ENCODE measurements around the gene LATS2. TPM values are rescaled to one million over a fixed set of nuclear protein-coding genes. Genes with fewer than 3 reads are reported as not detected.

The LATS2 gene
- total RNA-seq, 1 experiment from 2014 or later: 3.9 TPM

DNA sequence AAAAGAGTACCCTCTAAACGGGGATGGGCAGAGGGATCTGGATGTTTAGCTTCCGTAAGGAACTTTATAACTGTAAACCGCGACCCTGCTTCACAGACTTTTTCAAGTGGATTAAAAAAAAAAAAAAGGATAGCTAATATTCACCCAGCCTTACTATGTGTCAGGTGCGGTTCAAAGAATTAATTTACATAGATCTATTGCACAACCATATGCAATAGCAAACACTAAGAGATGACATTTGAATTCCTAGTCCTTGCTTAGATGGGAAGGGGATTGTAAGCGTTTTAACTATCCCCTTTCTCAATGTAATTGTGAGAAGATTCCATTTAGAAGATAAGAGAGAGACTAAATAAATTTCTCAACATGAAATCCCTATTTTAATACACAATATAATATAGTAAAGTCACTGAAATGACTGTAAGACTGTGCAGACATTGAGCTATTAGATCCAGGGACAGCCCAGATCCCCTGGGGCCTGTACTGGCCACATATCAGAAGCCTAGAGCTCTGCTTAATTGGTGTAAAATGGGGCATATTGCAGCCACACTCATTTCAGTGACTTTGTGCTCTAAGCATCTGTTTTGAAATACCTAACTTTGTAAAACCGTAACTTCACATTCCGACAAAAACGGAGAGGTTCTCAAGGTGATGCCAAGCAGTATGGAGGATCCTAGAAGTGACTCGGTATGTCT lies 13.6 kb downstream of the LATS2 start:
- no peak for DNase-seq (ENCODE audit: low spot score)

DNA sequence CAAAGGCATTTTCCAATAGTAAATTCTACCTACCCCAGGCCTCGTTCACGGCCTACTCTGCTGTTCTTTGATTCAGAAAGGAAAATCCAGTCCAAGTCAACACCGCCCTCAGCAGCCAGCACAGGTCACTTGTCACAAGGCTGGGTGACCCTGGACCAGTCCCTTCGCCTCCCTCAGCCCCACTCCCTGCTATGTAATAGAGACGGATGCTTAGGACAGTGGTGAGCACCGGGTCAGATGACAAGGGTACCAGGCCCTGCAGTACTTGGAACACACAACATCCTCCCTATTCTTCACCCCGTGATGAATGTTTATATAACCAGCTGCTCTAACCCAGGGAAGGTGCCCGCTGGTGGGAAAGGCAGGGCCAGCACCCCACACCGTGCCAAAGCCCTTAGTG lies 14.3 kb downstream of the LATS2 start:
- no peak for DNase-seq (ENCODE audit: low spot score)

GRCh38 chr13:21046203-21046602 lies 15.2 kb downstream of the LATS2 start:
- DNase-seq (ENCODE audit: low spot score): no peak

DNA sequence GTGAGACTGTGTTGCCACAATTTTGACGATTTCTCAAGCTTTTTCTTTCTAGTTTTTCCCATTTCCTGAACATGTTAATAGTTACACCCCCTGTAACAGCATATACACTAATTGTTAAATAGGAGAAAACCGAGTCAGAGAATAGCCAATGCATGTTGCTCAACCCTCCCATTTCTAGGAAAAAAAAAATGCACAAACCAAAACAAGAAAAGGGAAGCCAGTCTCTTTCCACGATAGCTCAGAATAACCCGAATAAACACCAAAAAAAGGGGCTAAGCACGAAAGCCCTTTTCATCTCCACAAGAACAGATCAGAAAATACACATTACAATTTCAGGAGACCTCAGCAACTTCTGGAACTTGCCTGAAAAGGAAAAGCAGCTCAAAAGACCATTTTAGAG lies 16.3 kb downstream of the LATS2 start:
- DNase-seq (ENCODE audit: low spot score): no peak

DNA sequence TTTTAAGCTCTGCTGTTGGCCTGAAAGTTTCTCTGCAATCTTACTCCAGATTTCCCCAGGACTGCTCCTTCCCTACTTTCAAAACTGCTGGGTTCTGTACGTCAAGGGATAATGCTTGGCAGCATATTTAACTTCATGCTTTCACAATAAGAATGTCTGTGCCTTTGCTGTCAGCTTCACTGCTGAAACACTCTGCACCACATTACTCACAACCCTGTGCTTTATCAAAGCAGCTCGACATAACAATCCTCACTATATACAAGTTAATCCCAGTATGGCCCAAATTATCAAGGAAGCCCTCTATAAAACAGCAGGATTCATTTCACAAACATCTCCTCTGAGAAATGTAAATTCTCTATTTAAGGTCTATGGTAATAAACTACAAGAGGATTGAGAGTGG lies 17.5 kb downstream of the LATS2 start:
- DNase-seq (ENCODE audit: low spot score): peak; percentile 11

DNA sequence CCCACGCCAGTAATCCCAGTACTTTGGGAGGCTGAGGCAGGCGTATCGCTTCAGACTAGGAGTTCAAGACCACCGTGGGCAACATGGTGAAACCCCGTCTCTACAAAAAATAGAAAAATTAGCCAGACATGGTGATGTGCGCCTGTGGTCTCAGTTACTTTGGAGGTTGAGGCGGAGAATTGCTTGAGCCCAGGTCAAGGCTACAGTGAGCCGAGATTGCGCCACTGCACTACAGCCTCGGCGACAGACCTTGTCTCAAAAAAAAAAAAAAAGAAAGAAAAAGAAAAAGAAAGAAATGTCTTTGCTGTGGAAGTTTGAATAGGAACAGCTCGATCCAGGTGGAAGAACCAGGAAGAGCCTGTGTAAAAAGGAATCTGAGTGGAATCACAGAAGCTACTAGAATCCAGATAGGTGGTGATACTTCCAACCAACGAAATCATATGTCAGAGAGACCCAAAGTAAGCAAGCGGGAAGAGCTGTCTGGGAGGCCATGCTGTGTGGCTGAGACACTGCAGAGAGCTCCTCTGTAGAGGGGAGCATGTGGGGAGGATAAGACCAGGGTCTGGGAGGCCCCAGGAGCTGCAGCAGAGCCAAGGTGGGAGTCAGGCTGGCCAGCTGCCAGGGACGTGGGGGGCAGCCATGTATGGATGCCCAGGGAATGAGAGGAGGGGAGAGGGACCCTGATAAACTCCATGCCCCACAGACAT lies 21.1 kb downstream of the LATS2 start:
- no peak for DNase-seq (ENCODE audit: low spot score)

GRCh38 chr13:21039097-21039800 lies 22.1 kb downstream of the LATS2 start:
- no peak for DNase-seq (ENCODE audit: low spot score)

GRCh38 chr13:21037656-21038055 lies 23.7 kb downstream of the LATS2 start:
- no peak for DNase-seq (ENCODE audit: low spot score)

DNA sequence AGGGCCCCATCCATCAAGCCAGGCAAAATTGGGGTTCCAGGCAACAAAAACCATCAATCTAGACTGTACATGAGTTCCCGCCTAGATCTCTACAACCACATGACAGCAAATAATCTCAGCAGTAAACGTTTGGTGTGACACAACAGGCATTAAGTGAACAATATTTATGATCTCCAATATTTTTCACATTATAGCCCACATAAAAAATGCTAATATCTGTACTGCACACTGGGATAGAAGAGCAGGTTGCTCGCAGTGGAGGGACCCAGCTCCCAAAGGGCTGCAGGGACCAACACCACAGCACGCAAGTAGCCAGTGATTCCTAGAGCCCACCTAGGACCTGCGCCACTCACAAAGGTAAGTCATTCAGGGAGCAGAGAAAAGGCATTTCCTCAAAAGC lies 25.9 kb downstream of the LATS2 start:
- no peak for DNase-seq (ENCODE audit: low spot score)

GRCh38 chr13:21034603-21035191 lies 26.7 kb downstream of the LATS2 start:
- DNase-seq (ENCODE audit: low spot score): no peak

DNA sequence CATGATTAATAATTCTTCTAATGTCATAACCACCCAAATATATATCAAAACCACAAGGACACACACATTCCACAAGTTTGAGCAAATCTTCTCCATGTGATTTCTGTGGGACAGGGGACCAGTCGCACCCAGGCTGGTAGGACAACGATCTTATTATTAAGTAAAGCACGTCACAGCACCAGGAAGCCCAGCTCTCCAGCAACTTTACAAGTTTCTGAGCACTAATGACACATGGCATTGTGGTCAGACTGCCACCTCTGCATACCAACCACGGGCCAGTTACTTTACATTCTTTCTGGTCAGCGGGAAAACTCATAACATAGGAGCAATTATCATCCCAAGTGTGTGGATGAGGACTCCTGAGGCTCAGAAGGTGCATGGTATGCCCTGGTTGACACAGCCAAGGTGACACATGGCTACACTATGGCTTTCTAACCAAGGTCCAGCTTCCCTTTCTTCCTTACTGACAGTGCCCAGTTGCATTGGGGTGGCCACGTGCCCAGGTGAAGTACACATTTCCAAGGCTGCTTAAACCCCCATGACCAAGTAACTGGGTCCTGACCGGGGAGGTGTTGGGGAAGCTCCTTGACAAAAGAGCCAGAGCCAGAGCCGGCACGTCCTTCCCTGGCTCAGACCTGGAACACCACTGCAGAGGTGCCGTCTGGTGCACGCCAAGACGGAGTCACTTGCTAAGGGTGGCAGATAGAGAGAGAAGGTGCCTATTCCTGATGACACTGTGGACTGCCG lies 27.4 kb downstream of the LATS2 start:
- DNase-seq (ENCODE audit: low spot score): peak; percentile 78

GRCh38 chr13:21033212-21033840 lies 28.1 kb downstream of the LATS2 start:
- no peak for DNase-seq (ENCODE audit: low spot score)

GRCh38 chr13:21032656-21033055 lies 28.7 kb downstream of the LATS2 start:
- DNase-seq (ENCODE audit: low spot score): no peak

- no peak for DNase-seq (ENCODE audit: low spot score)
These were observed 29.7 kb downstream of the LATS2 start for GRCh38 chr13:21031594-21032275.

- no peak for DNase-seq (ENCODE audit: low spot score)
These were observed 35.8 kb downstream of the LATS2 start for GRCh38 chr13:21025539-21025938.

GRCh38 chr13:21022056-21022979 lies 39.1 kb downstream of the LATS2 start:
- DNase-seq (ENCODE audit: low spot score): no peak

DNA sequence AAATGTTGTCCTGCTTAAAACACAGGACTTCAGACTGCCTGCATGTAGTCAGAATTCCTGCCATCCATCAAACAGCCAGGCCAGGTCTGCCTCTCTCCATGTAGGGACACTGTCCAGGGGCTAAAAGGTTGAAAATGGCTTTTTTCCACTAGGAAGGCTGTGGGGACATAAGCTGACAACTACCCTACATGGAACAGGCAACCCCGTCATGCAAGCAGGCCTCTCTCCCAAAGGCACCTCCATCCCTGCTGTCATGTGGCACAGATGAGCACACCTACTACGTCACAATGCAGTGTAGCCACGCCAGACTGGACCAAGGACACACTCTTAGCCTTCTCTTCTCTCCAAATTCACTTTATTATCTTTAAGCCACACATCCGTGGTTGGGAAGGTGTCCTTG lies 40.8 kb downstream of the LATS2 start:
- no peak for DNase-seq (ENCODE audit: low spot score)

GRCh38 chr13:21020176-21020575 lies 41.2 kb downstream of the LATS2 start:
- no peak for DNase-seq (ENCODE audit: low spot score)

GRCh38 chr13:21018220-21018619 lies 43.2 kb downstream of the LATS2 start:
- no peak for DNase-seq (ENCODE audit: low spot score)

GRCh38 chr13:21016487-21016886 lies 44.9 kb downstream of the LATS2 start:
- no peak for DNase-seq (ENCODE audit: low spot score)
